HepG2 (cell line): ENCODE results near the gene THSD4. TPM values are rescaled to one million over a fixed set of nuclear protein-coding genes. Genes with fewer than 3 reads are reported as not detected.

ENCODE experiments used
- ATAC-seq: fragments of 200-7000 bp; cut with Tn5 transposase; 3 replicates; pipeline ENCODE4 v1.9.1; 2020; ENCODE audit warnings: mild to moderate bottlenecking, moderate library complexity
- BruUV-seq: library from RNA; stranded (reverse); fragments of 400-500 nt; replicated peaks from 2 replicates; lab custom pipeline; 2021; lab: Mats Ljungman, UMichigan
- CTCF ChIA-PET: fragments of 300-600 bp; formaldehyde crosslinking; extraction: SDS; loops from one replicate; lab custom pipeline; 2021; ENCODE audit warnings: low total read pairs, inconsistent platforms, low intra/inter-chr PET ratio; lab: Yijun Ruan, JAX
- POLR2A ChIA-PET: fragments of 350-600 bp; sonication (Branson Sonifier 250); formaldehyde crosslinking; loops from one replicate; lab custom pipeline; 2020; ENCODE audit warnings: antibody characterized with exemption, inconsistent platforms; lab: Yijun Ruan, JAX
- DNase-seq: peaks from one replicate; pipeline ENCODE4 v3.0.0-alpha.2; 2015; ENCODE audit warnings: low spot score
- FAIRE-seq: peaks from 3 replicates; lab custom pipeline; 2011; peaks lifted over from hg19 to GRCh38; lab: Jason Lieb, UNC
- H2AFZ ChIP-seq: one replicate; pipeline ENCODE4 v1.6.1; 2011; ENCODE audit warnings: low read length, inconsistent platforms
- H3K27ac ChIP-seq: fragments of 300-600 bp; 3 replicates; pipeline ENCODE4 v1.8.0; 2011; ENCODE audit warnings: mixed run types, mild to moderate bottlenecking, mixed read lengths, low read length, inconsistent platforms; ENCODE audit not compliant: insufficient read depth; ENCODE audit errors: extremely low read length
- H3K27me3 ChIP-seq, 2 experiments: fragments of 200-600 bp in 1 of 2; 2 replicates in 1 of 2; 3 replicates in 1 of 2; pipeline versions ENCODE4 v1.6.0 to v1.8.0; 2011; ENCODE audit warnings: low read length in 2 of 2, mild to moderate bottlenecking in 2 of 2, moderate library complexity in 2 of 2, inconsistent platforms in 1 of 2; ENCODE audit not compliant: insufficient read depth in 2 of 2, control insufficient read depth in 1 of 2
- H3K36me3 ChIP-seq, 2 experiments: fragments of 200-600 bp in 1 of 2; replicated peaks in 1 of 2; 2 replicates in 1 of 2; 3 replicates in 1 of 2; pipeline versions ENCODE4 v1.5.1 to v1.8.0; 2011; ENCODE audit warnings: low read length in 2 of 2, inconsistent platforms in 1 of 2; ENCODE audit not compliant: insufficient read depth in 2 of 2, control insufficient read depth in 1 of 2
- H3K4me1 ChIP-seq: 2 replicates; pipeline ENCODE4 v1.5.1; 2012; ENCODE audit warnings: low read length, inconsistent platforms; ENCODE audit not compliant: insufficient read depth
- H3K4me2 ChIP-seq: 2 replicates; pipeline ENCODE4 v1.6.0; 2011; ENCODE audit warnings: low read depth, low read length, inconsistent platforms
- H3K4me3 ChIP-seq, 3 experiments: fragments of 200-600 bp in 1 of 3; sonication (generic), shearing (Covaris generic) in 1 of 3; replicated peaks in 1 of 3; 2 replicates each; pipeline ENCODE4 v1.5.1; 2011 to 2016; ENCODE audit warnings: low read length in 3 of 3, inconsistent platforms in 2 of 3, low read depth in 2 of 3, mild to moderate bottlenecking in 2 of 3, control low read depth in 1 of 3, mixed read lengths in 1 of 3; ENCODE audit not compliant: insufficient read depth in 1 of 3
- H3K79me2 ChIP-seq: one replicate; pipeline ENCODE4 v1.6.1; 2011; ENCODE audit warnings: low read length, inconsistent platforms; ENCODE audit not compliant: insufficient read depth
- H3K9ac ChIP-seq: 2 replicates; pipeline ENCODE4 v1.6.0; 2011; ENCODE audit warnings: mild to moderate bottlenecking, low read depth, low read length, inconsistent platforms; ENCODE audit not compliant: insufficient read depth
- H3K9me3 ChIP-seq: 2 replicates; pipeline ENCODE4 v1.5.1; 2012; ENCODE audit warnings: mild to moderate bottlenecking, low read length
- H4K20me1 ChIP-seq: 2 replicates; pipeline ENCODE4 v1.6.0; 2011; ENCODE audit warnings: inconsistent platforms, mild to moderate bottlenecking, low read length, moderate library complexity; ENCODE audit not compliant: insufficient read depth
- ATF2 ChIP-seq: sonication (generic); formaldehyde crosslinking; IDR thresholded peaks from 2 replicates; pipeline ENCODE4 v1.4.0; 2020; ENCODE audit warnings: missing genetic modification reagents
- BCL6 ChIP-seq: IDR thresholded peaks from 2 replicates; pipeline ENCODE4 v1.6.1; 2016; ENCODE audit warnings: missing genetic modification reagents, missing compliant biosample characterization
- CHD2 ChIP-seq: IDR thresholded peaks from 2 replicates; pipeline ENCODE4 v1.6.1; 2011; ENCODE audit warnings: low read depth, low read length, improper control_type of control experiment
- KDM2A ChIP-seq: sonication (generic); formaldehyde crosslinking; IDR thresholded peaks from 2 replicates; pipeline ENCODE4 v1.4.0; 2020; ENCODE audit warnings: low read depth, missing genetic modification reagents, borderline replicate concordance
- KLF9 ChIP-seq: IDR thresholded peaks from 2 replicates; pipeline ENCODE4 v1.6.1; 2016; ENCODE audit warnings: low read depth
- MEIS2 ChIP-seq: sonication (generic); formaldehyde crosslinking; IDR thresholded peaks from 2 replicates; pipeline ENCODE4 v1.9.0; 2021; ENCODE audit warnings: mild to moderate bottlenecking, missing genetic modification reagents
- PAWR ChIP-seq: sonication (generic); formaldehyde crosslinking; IDR thresholded peaks from 2 replicates; pipeline ENCODE4 v1.4.0; 2020; ENCODE audit warnings: missing genetic modification reagents, mild to moderate bottlenecking, borderline replicate concordance
- RERE ChIP-seq: IDR thresholded peaks from 2 replicates; pipeline ENCODE4 v1.6.1; 2016; ENCODE audit warnings: low read depth, missing genetic modification reagents, missing compliant biosample characterization
- ZNF563 ChIP-seq: sonication (generic); formaldehyde crosslinking; IDR thresholded peaks from 2 replicates; pipeline ENCODE4 v1.8.0; 2022; ENCODE audit warnings: mild to moderate bottlenecking, moderate library complexity, missing genetic modification reagents
- ZNF747 ChIP-seq: sonication (generic); formaldehyde crosslinking; IDR thresholded peaks from 2 replicates; pipeline ENCODE4 v1.8.1; 2023; ENCODE audit warnings: missing genetic modification reagents, mild to moderate bottlenecking, borderline replicate concordance
- ZNF776 ChIP-seq: sonication (generic); formaldehyde crosslinking; IDR thresholded peaks from 2 replicates; pipeline ENCODE4 v1.4.0; 2020; ENCODE audit warnings: mild to moderate bottlenecking, missing genetic modification reagents
- WGBS: methylation state at CpG from one replicate; pipeline ENCODE4 v1.1.6; 2017; ENCODE audit warnings: low lambda C conversion rate; 5-methylcytosine and 5-hydroxymethylcytosine counted together
- in situ Hi-C: cut with HindIII; loops from 2 replicates; pipeline ENCODE4 v1.10.0; 2017; ENCODE audit warnings: low pct_unique_long_range_greater_than_20kb; ENCODE audit not compliant: extremely low pct_ligation_motif_present
- intact Hi-C: fragments of 100-400 bp; cut with micrococcal nuclease; formaldehyde crosslinking; loops from one replicate; pipeline ENCODE4 v1.10.0; 2022; ENCODE audit not compliant: unreplicated experiment
- polyA plus RNA-seq, 8 experiments: library from polyadenylated mRNA; depleted of rRNA in 3 of 8; stranded (reverse) in 7 of 8; unstranded in 1 of 8; fragments of >200 nt; fragmentation: Illumina TruSeq in 4 of 8; extraction: Trizol in 4 of 8; gene quantifications; 2 replicates each; pipeline versions ENCODE4 v1.2.1 to v1.2.3, GENCODE V29; 2011 to 2016; ENCODE audit warnings: low read depth in 4 of 8, missing spikeins in 1 of 8, mixed read lengths in 1 of 8; ENCODE audit not compliant: insufficient read depth in 1 of 8
- total RNA-seq, 5 experiments: library from RNA; depleted of rRNA; stranded (reverse); fragments of >200 nt; fragmentation: Illumina TruSeq; extraction: Trizol; gene quantifications; 2 replicates each; pipeline ENCODE4 v1.2.3, GENCODE V29; 2016; ENCODE audit warnings: low read depth in 1 of 5
- TF ChIP-seq, protein P1 (sequence below): sonication (generic); formaldehyde crosslinking; IDR thresholded peaks from 2 replicates; pipeline ENCODE4 v1.4.0; 2020; ENCODE audit warnings: missing genetic modification reagents

THSD4 gene
- total and polyA plus RNA-seq, 2 of the 13 experiments (the other 11 are each of a cell fraction or from before 2014, with no cell fraction given), result 0.07 to 0.21 TPM

GRCh38 chr15:71192816-71193215 lies 77.5 kb downstream of the THSD4 start:
- ATAC-seq (no peak), FAIRE-seq (no peak), DNase-seq (no peak)
- no peak overlapping the region for H3K27ac ChIP-seq
- no peaks in the 10 kb centered on the region for H3K4me1 ChIP-seq
- H3K9ac ChIP-seq, result no peak overlapping the region
- H3K9me3 ChIP-seq, result no peaks in the 10 kb centered on the region
- H3K27me3 ChIP-seq, result peaks cover 0 to 4% of the 10 kb centered on the region in 2 experiments; a peak in 2 of 5 replicates
- H4K20me1 ChIP-seq, result no peaks in the 10 kb centered on the region
- in situ Hi-C loops (no loop called here), intact Hi-C loops (no loop called here)
- H3K4me2 ChIP-seq, result no peak overlapping the region
- H3K79me2 ChIP-seq, result no peaks in the 10 kb centered on the region
- WGBS, result 43% methylated on average over 7 of the region's 7 CpGs
- H3K36me3 ChIP-seq, result no peaks in the 10 kb centered on the region
- ChIA-PET POLR2A (no interaction called here), CTCF (no interaction called here)
- TF ChIP-seq PAWR (CRISPR knock-in tag), result no peak
- no peak for TF ChIP-seq CHD2
- TF ChIP-seq ZNF776 (CRISPR knock-in tag), result no peak
- no peak for TF ChIP-seq KLF9 (CRISPR knock-in tag)
- TF ChIP-seq ZNF747 (CRISPR knock-in tag), result no peak
- no peak for TF ChIP-seq ZNF563 (CRISPR knock-in tag)
- no peak for TF ChIP-seq KDM2A
- no peak for TF ChIP-seq BCL6 (CRISPR knock-in tag)
- TF ChIP-seq ATF2 (CRISPR knock-in tag), result no peak
- TF ChIP-seq RERE (CRISPR knock-in tag), result no peak
- TF ChIP-seq MEIS2 (CRISPR knock-in tag), result no peak
- TF ChIP-seq, protein P1, sequence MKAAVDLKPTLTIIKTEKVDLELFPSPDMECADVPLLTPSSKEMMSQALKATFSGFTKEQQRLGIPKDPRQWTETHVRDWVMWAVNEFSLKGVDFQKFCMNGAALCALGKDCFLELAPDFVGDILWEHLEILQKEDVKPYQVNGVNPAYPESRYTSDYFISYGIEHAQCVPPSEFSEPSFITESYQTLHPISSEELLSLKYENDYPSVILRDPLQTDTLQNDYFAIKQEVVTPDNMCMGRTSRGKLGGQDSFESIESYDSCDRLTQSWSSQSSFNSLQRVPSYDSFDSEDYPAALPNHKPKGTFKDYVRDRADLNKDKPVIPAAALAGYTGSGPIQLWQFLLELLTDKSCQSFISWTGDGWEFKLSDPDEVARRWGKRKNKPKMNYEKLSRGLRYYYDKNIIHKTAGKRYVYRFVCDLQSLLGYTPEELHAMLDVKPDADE (CRISPR knock-in tag), result no peak
- H3K4me3 ChIP-seq, result no peak overlapping the region
- BruUV-seq, result no TSS peak
- no peak overlapping the region for H2AFZ ChIP-seq
